Measurements from ENCODE around the gene GPR42. TPM values are rescaled to one million over a fixed set of nuclear protein-coding genes. Genes with fewer than 3 reads are reported as not detected.
"Not testable (repeated sequence)": the region's sequence is repeated elsewhere in the genome, so short reads cannot be mapped to it uniquely, and the experiment has no call there.

The GPR42 gene
- total RNA-seq, 1 donor from 2014 or later, result not detected

- DNase-seq, result no peak
Measured at GRCh38 chr19:35396240-35396885, 25.5 kb downstream of the GPR42 start.

GRCh38 chr19:35397064-35397463, 26.2 kb downstream of the GPR42 start:
- no peak for DNase-seq

DNA sequence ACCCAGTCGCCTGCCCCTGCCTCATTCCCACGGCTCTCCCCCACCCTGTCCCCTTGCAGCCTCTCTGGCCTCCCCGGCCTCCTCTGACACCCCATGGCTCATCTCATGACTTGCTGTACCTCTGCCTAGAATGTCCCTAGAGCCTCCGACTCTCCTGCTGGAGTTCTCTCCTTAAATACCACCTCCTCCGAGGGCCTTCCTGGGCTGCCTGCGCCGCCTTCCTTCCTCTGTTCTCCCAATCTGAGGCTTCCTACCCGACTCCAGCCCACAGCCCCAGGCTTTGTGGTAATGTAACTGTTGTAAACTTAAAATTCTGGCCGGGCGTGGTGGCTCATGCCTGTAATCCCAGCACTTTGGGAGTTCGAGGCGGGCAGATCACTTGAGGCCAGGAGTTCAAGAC, 27.7 kb downstream of the GPR42 start:
- no peak for DNase-seq

DNA sequence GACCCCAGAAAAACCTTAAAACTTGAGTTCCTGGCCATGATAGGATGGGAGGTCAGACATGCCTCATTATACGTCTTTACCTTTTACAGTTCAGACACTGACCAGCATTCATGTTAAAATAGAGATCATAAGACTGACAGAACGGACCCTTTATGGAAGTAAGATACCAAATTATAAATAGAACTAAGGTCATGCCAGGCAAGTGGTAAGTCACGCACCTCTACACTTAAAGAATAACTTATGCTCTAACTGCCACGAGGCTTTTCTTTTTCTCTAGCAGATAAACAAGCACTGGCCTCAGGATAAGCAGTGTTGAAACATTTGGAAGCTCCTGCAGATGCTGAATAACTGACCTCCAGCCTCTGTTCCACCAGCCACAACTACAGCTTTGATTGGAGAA, 28.4 kb downstream of the GPR42 start:
- DNase-seq, result no peak

GRCh38 chr19:35399948-35400772, 29.3 kb downstream of the GPR42 start:
- no peak for DNase-seq

GRCh38 chr19:35400773-35401100, 29.9 kb downstream of the GPR42 start:
- no peak for DNase-seq

GRCh38 chr19:35401416-35401815, 30.5 kb downstream of the GPR42 start:
- not testable (repeated sequence) for DNase-seq

DNA sequence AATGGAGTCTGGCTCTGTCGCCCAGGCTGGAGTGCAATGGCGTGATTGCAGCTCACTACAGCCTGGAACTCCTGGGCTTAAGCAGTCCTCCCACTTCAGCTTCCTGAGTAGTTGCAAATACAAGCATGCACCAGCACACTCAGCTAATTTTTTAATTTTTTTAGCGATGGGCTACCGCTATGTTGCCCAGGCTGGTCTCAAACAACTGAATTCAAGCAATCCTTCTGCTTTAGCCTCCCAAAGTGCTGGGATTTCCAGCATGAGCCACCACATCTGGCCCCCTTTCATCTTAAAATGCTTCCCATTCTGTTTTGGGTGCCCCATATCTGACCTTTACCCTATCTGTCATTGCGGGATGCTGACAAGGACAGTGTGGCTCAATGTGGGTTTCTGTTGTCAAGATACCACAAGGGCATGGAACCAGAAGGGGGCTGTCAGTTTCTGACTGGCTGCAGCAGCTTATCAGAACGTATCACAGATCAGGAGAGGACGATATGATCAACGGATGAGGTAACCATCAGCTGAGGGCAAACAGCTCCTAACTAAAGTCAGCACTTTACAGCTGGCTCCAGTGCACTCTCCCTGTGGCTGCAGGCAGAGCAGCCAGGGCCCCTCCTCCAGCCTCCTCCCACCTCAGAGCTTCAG, 32.4 kb downstream of the GPR42 start:
- no peak for DNase-seq

- DNase-seq, result peak; percentile 6
Measured at GRCh38 chr19:35404879-35405622, 34.2 kb downstream of the GPR42 start.

DNA sequence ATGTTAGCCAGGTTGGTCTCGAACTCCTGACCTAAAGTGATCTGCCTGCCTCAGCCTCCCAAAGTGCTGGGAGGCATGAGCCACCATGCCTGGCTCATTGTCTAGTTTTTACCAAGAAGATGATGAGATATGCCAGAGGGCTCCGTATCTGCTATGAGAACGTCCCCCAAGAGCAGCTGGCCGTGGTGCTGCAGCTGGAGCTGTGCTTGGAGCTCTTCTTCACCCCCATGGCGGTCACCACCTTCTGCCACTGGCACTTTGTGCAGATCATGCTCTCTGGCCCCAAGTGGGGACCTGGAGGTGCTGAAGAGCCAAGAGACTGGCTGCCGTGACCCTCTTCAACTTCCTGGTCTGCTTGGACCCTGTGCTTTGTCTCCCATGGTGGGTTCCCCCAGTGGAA, 36.8 kb downstream of the GPR42 start:
- DNase-seq, result no peak

- DNase-seq, result no peak
Measured at GRCh38 chr19:35408284-35409171, 37.7 kb downstream of the GPR42 start.

- no peak for DNase-seq
Measured at GRCh38 chr19:35409191-35409590, 38.3 kb downstream of the GPR42 start.

- no peak for DNase-seq
Measured at GRCh38 chr19:35410487-35410886, 39.6 kb downstream of the GPR42 start.

DNA sequence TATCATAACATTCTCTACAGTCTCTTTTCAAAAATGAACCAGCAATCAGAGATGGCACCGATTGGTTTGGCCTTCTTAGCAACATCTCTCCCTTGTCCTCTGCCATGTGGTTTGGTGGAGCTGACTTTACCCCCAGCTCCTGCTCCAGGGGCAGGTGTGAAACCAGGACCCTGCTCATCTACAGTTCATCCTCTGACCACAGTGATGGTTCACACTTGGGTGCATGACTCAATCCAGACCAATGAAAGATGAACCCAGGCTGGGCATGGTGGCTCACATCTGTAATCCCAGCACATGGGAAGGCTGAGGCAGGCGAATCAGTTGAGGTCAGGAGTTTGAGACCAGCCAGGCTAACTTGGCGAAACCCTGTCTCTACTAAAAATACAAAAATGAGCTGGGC, 43.6 kb downstream of the GPR42 start:
- DNase-seq, result no peak

GRCh38 chr19:35416331-35416730, 45.5 kb downstream of the GPR42 start:
- no peak for DNase-seq

GRCh38 chr19:35417278-35417677, 46.4 kb downstream of the GPR42 start:
- no peak for DNase-seq

- no peak for DNase-seq
Measured at GRCh38 chr19:35417713-35418534, 47.1 kb downstream of the GPR42 start.

GRCh38 chr19:35419046-35419445, 48.2 kb downstream of the GPR42 start:
- DNase-seq, result no peak

GRCh38 chr19:35419805-35420204, 48.9 kb downstream of the GPR42 start:
- no peak for DNase-seq

DNA sequence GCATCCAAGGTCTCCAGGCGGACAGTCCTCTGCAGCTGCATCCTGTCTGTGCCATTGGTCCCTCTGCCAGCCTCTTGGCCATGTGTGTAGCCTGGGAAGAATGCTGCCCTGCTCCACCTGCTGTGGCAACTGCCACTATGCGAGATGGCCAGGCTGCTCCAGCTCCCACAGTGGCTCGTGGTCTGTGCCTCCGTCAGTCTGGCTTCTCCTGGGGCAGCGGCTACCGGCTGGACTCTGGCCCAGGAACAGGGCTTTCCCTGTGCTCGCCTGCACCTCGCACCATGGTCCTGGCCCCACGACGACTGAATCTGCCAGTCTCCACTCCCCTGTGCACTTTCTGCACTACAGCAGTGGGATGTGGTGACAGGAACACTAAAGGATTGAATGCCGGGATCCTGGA, 50.5 kb downstream of the GPR42 start:
- DNase-seq, result no peak
